ENCODE results near the gene POLE3. TPM values are rescaled to one million over a fixed set of nuclear protein-coding genes. Genes with fewer than 3 reads are reported as not detected.

Gene POLE3
- total RNA-seq, 1 donor, result 54.0 TPM

DNA sequence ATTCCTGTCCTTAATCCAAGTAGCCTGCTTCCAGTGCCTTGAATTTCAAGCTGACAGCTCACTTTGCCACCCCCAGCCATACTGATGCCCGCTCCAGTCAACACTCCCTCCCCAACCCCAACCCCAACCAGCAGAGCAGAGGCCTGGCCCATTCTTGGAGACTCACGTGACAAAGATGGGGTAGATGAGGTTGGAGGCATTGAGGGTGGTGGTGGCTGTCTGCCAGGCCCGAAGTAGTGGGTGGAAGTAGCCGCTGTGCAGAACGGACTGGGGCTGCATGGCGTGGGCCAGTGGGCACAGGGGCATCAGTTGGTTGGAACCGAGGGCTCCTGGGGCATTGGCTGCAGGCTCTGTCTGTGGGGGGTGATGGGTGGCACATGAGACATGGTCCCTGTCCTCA lies 17.2 kb downstream of the POLE3 start:
- H3K4me3 ChIP-seq (ENCODE audit: low read depth, low read length), result no peak overlapping the region
- no peak for TF ChIP-seq CTCF (IDR thresholded peaks at IDR 0.05; ENCODE audit: insufficient read depth, low read depth, low read length)
- DNase-seq (ENCODE audit: low read depth), result no peak

- no peak overlapping the region for H3K4me3 ChIP-seq (ENCODE audit: low read depth, low read length)
- DNase-seq (ENCODE audit: low read depth), result no peak
- no peak for TF ChIP-seq CTCF (IDR thresholded peaks at IDR 0.05; ENCODE audit: insufficient read depth, low read depth, low read length)
Observed at GRCh38 chr9:113391917-113392316, 18.6 kb downstream of the POLE3 start.

DNA sequence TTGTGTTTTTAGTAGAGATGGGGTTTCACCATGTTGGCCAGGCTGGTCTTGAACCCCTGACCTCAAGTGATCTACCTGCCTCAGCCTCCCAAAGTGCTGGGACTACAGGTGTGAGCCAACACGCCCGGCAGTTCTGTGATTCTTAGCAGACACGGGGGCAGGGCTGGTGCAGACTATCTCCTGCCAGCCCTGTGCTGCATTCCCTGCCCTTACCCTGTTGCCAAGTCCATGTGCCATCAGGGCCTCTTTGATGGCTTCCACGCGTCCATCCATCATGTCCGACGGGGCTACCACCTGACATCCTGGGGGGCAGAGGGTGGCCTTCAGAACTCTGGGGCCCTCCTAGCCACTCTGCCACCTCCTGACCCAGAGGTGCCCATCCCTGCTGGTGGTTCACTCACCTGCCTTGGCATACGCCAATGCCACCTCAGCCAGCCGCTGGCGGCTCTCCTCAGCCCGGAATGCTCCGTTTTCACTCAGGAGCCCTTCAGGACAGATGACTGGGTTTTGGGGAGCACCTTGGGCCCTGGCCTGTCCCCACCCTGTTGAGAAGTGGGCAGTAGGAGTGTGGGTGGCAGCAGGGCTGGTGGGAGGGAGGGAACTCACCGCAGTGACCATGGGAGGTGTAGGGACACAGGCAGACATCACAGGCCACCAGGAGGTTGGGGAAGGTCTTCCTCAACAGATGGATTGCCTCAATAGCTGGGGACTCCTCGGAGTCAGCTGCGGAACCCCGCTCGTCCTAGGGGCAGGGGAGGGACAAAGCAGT lies 20.1 kb downstream of the POLE3 start:
- H3K4me3 ChIP-seq (ENCODE audit: low read depth, low read length), result no peak overlapping the region
- TF ChIP-seq CTCF (IDR thresholded peaks at IDR 0.05; ENCODE audit: insufficient read depth, low read depth, low read length), result no peak
- DNase-seq (ENCODE audit: low read depth), result no peak

- no peak for TF ChIP-seq CTCF (IDR thresholded peaks at IDR 0.05; ENCODE audit: insufficient read depth, low read depth, low read length)
- no peak overlapping the region for H3K4me3 ChIP-seq (ENCODE audit: low read depth, low read length)
- no peak for DNase-seq (ENCODE audit: low read depth)
Observed at GRCh38 chr9:113389451-113389850, 21.0 kb downstream of the POLE3 start.

- no peak overlapping the region for H3K4me3 ChIP-seq (ENCODE audit: low read depth, low read length)
- no peak for DNase-seq (ENCODE audit: low read depth)
- TF ChIP-seq CTCF (IDR thresholded peaks at IDR 0.05; ENCODE audit: insufficient read depth, low read depth, low read length), result no peak
Observed at GRCh38 chr9:113388833-113389232, 21.6 kb downstream of the POLE3 start.

- no peak for TF ChIP-seq CTCF (IDR thresholded peaks at IDR 0.05; ENCODE audit: insufficient read depth, low read depth, low read length)
- no peak overlapping the region for H3K4me3 ChIP-seq (ENCODE audit: low read depth, low read length)
- no peak for DNase-seq (ENCODE audit: low read depth)
Observed at GRCh38 chr9:113387560-113388230, 22.8 kb downstream of the POLE3 start.

Data from fibroblast of villous mesenchyme (primary cell).